Activated naive CD4-positive, alpha-beta T cell treated with anti-CD3 and anti-CD28 coated beads, Interleukin-2, amount 50 U/mL, for 24 hours (primary cell): ENCODE measurements around the gene ITFG1.

ENCODE experiments used
- H3K27ac Mint-ChIP-seq: one replicate; pipeline ENCODE4 v1.8.0; 2021; ENCODE audit warnings: mild to moderate bottlenecking, mixed read lengths
- H3K27me3 Mint-ChIP-seq: one replicate; pipeline ENCODE4 v1.8.0; 2021; ENCODE audit warnings: mixed read lengths
- H3K36me3 Mint-ChIP-seq: one replicate; pipeline ENCODE4 v1.8.0; 2021; ENCODE audit warnings: mixed read lengths
- H3K4me1 Mint-ChIP-seq: one replicate; pipeline ENCODE4 v1.8.0; 2021; ENCODE audit warnings: mixed read lengths
- H3K4me3 Mint-ChIP-seq: one replicate; pipeline ENCODE4 v1.8.0; 2021; ENCODE audit warnings: mild to moderate bottlenecking, mixed read lengths
- H3K9me3 Mint-ChIP-seq: one replicate; pipeline ENCODE4 v1.8.0; 2021; ENCODE audit warnings: mixed read lengths

ITFG1 gene

DNA sequence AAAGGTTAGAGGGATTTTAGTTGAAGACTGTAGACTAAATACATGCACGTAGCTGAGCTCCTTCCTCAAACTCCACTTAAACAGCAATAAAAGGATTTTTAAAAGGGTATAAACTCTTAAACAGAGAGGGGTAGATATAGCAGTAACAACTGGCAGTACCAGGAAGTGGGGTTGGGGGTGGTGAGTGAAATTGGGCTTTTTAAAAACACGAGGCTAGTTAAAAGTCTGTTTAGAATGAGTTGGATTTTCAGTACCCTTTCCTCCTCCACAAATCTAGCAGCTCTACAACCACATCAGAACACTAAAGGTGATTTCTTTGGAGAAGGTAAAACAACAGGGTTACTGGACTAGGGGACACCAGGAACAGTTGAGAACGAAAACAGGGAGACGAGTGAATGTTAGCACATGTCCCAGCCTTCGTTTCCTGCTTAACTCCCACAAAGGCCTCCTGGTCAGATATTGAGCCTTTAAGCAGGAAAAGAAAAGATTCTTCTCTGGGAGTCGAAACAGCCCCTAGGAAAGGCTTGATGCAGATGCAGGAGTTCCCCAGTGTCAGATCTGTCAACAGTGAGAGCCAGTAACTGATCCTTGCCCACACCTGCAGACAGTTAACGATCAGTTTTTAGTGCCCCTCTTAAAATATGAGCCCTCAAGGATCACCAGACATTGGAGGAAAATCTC, 331.0 kb downstream of the ITFG1 start:
- Mint-ChIP-seq H3K4me3 (no peak overlapping the region), H3K4me1 (no peaks in the 10 kb centered on the region), H3K9me3 (no peaks in the 10 kb centered on the region), H3K27ac (no peak overlapping the region), H3K27me3 (peaks cover 6% of the 10 kb centered on the region), H3K36me3 (no peaks in the 10 kb centered on the region)

DNA sequence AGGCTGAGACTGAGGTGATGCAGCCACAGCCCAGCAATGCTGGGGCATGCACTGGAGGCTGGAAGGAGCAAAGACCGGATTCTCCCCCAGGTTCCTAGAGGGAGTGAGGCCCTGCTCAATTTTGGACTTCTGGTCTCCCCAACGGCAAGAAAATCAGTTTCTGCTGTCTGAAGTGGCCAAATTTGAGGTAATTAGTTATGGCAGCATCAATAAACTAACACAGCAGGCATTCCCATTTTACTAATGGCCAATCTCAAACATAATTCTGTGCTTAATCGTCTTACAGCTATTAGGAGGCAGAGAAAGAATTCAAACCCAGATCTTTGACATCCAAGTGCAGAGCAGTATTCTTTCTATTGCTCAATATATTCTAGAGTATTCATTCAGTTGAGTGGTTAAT, 333.3 kb downstream of the ITFG1 start:
- H3K27me3 Mint-ChIP-seq, result peaks cover 7% of the 10 kb centered on the region
- no peak overlapping the region for H3K4me3 Mint-ChIP-seq

DNA sequence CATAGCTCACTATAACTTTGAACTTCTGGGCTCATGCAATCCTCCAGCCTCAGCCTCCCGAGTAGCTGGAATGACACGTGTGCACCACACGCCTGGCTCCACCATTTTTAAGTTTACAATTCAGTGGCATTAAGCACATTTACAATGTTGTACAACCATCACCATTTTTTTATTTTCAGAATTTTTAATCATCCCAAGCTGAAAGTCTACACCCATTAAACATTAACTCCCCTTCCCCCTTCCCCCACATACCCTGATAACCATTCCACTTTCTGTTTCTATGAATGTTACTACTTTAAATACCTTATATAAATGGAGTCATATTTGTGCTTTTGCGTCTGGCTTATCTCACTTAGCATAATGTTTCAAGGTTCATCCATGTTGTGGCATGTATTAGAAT, 335.1 kb downstream of the ITFG1 start:
- Mint-ChIP-seq H3K4me3 (no peak overlapping the region), H3K27me3 (peaks cover 11% of the 10 kb centered on the region), H3K9me3 (no peaks in the 10 kb centered on the region), H3K36me3 (no peaks in the 10 kb centered on the region), H3K4me1 (no peaks in the 10 kb centered on the region), H3K27ac (no peak overlapping the region)

More for the DNA sequence above, 333.3 kb downstream of the ITFG1 start:
- Mint-ChIP-seq H3K9me3 (no peaks in the 10 kb centered on the region), H3K36me3 (no peaks in the 10 kb centered on the region), H3K27ac (no peak overlapping the region), H3K4me1 (no peaks in the 10 kb centered on the region)

DNA sequence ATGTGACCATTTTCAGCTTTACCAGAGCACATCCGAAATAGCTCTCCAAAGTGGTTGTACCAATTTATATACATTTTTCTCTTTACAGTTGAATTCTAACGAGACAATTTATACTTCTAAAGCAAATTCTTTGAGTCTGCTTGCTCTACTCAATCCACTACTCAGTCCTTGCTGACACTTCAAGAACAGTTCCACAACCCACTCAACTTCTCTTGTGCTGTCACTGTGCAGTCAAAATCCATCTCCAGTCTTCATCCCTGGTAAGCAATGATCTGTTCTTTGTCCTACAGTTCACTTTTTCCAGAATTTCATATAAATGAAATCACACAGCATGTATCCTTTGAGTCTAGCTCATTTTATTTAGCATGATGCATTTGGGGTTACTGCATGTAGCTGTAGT, 347.7 kb downstream of the ITFG1 start:
- Mint-ChIP-seq H3K9me3 (no peaks in the 10 kb centered on the region), H3K27me3 (no peaks in the 10 kb centered on the region), H3K4me3 (no peak overlapping the region), H3K36me3 (no peaks in the 10 kb centered on the region), H3K27ac (no peak overlapping the region), H3K4me1 (peaks cover 12% of the 10 kb centered on the region)

DNA sequence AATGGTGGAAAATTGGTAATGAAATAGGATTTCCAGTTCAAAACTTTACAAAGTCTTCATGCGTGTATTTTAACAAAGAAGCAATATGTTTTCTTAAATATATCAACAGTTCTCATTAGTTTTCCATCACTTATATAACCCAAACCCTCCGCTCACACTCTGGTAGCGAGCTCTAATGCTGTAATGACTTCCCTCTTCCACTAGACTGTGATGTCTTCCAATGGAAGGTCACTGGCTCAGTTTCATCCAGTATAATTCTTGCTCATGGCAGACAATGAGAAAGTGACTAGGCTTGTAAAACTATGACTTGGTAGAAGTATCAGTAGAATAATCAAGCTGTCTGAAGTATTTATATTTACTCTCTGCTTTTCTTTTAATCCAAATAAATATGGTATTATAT, 349.9 kb downstream of the ITFG1 start:
- Mint-ChIP-seq H3K27me3 (no peaks in the 10 kb centered on the region), H3K9me3 (no peaks in the 10 kb centered on the region), H3K36me3 (no peaks in the 10 kb centered on the region), H3K4me1 (peaks cover 12% of the 10 kb centered on the region), H3K4me3 (no peak overlapping the region), H3K27ac (no peak overlapping the region)

DNA sequence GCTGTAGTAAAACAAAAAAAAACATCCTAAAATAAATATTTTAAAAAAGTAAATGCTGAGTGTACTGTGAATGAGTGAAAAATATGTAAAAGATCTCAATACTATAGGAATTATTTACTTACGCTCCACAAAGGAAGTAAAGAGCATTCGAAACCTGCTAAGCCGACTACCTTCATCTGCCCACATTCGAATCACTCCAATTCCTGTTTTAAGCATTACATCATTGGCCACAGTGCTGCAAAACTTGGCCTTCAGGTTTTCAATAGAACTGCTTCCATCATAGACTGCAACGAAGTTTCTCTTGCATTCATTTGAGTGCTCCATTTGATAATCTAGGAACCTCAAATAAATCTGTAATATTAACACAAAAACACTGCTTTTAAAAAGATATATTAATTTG, 351.5 kb downstream of the ITFG1 start:
- peaks cover 2% of the 10 kb centered on the region for H3K27me3 Mint-ChIP-seq
- no peak overlapping the region for H3K27ac Mint-ChIP-seq
- H3K36me3 Mint-ChIP-seq, result no peaks in the 10 kb centered on the region
- no peaks in the 10 kb centered on the region for H3K9me3 Mint-ChIP-seq
- peaks cover 6% of the 10 kb centered on the region for H3K4me1 Mint-ChIP-seq
- H3K4me3 Mint-ChIP-seq, result no peak overlapping the region
